Measurements from ENCODE around the gene COL6A1. TPM values are rescaled to one million over a fixed set of nuclear protein-coding genes. Genes with fewer than 3 reads are reported as not detected.

Gene COL6A1
- total and polyA plus RNA-seq, 3 experiments from 2014 or later: 1.6 to 13.1 (median 12.1) TPM

DNA sequence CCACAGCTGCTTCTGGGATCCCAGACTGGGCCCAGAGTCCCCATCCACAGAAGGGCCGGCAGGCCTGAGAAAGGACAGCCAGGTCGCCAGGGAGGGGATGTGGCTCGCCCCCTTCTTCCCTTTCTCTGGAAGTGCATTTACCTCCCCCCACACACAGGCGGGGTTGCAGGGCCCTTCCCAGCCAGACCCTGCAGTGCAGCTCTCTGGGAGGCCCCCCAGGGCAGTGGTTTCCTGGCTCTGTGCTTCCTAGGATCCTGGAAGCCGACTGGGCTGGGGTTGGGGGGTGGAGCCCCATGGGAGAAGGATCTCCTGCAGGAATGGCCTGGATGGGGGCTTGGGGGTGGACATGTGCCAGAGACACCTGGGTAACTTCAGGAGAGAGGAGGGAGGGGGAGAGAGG lies 4.2 kb upstream of the COL6A1 start:
- no peak overlapping the region for H3K27ac ChIP-seq (ENCODE audit: low read depth, low read length)
- H3K4me3 ChIP-seq (ENCODE audit: low read length): no peak overlapping the region
- Mint-ChIP-seq H3K9me3 (no peaks in the 10 kb centered on the region), H3K36me3 (no peaks in the 10 kb centered on the region), H3K27ac (no peak overlapping the region), H3K27me3 (peaks cover 22 to 27% of the 10 kb centered on the region in 2 donors), H3K4me3 (no peak overlapping the region), H3K4me1 (peaks cover 11 to 31% (median 14%) of the 10 kb centered on the region in 3 donors)
- CTCF ChIA-PET: no interaction called here
- H3K9me3 ChIP-seq (ENCODE audit: low read length): no peaks in the 10 kb centered on the region
- H3K36me3 ChIP-seq (ENCODE audit: insufficient read depth, low read length): no peaks in the 10 kb centered on the region
- peaks cover 33% of the 10 kb centered on the region for H3K4me1 ChIP-seq (ENCODE audit: insufficient read depth, low read length)
- no peak for DNase-seq
- peaks cover 22% of the 10 kb centered on the region for H3K27me3 ChIP-seq (ENCODE audit: insufficient read depth, low read length, poor library complexity, severe bottlenecking)
- POLR2A ChIA-PET: no interaction called here

DNA sequence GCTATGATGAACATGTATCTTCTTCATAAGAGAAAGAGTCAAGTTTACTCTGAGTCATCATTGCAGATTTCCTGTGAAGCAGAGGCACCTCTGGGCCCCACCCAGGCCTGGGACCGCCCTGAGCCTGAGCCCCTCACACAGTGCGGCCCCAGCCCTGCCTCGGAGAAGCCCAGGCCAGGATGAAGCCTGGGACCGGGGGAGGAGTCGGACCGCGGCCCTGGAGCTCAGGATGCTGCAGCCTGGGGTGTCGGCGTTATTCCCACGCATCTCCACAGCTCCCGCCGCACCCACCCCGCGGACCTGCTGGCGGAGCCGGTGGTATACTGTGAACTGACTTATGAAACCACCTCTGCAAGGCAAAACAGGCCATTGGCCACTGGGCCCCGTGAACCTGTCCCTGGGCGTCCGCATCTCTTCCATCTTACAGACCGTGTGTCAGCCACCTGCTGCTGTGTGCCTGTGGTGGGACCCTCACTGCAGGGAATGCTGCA lies 2.4 kb upstream of the COL6A1 start:
- no peaks in the 10 kb centered on the region for H3K36me3 ChIP-seq (ENCODE audit: insufficient read depth, low read length)
- H3K36me3 Mint-ChIP-seq: no peaks in the 10 kb centered on the region
- H3K27me3 Mint-ChIP-seq: peaks cover 16 to 22% of the 10 kb centered on the region in 2 donors
- H3K4me3 Mint-ChIP-seq: peak overlapping the region in 1 of 7 donors; percentile 55
- no peaks in the 10 kb centered on the region for H3K9me3 Mint-ChIP-seq
- H3K4me3 ChIP-seq (ENCODE audit: low read length): no peak overlapping the region
- peaks cover 7 to 25% (median 12%) of the 10 kb centered on the region in 3 donors for H3K4me1 Mint-ChIP-seq
- ChIA-PET POLR2A (no interaction called here), CTCF (no interaction called here)
- H3K27me3 ChIP-seq (ENCODE audit: insufficient read depth, low read length, poor library complexity, severe bottlenecking): peaks cover 11% of the 10 kb centered on the region
- no peak for DNase-seq
- H3K27ac Mint-ChIP-seq: no peak overlapping the region
- no peaks in the 10 kb centered on the region for H3K9me3 ChIP-seq (ENCODE audit: low read length)
- H3K27ac ChIP-seq (ENCODE audit: low read depth, low read length): no peak overlapping the region
- H3K4me1 ChIP-seq (ENCODE audit: insufficient read depth, low read length): peaks cover 22% of the 10 kb centered on the region

DNA sequence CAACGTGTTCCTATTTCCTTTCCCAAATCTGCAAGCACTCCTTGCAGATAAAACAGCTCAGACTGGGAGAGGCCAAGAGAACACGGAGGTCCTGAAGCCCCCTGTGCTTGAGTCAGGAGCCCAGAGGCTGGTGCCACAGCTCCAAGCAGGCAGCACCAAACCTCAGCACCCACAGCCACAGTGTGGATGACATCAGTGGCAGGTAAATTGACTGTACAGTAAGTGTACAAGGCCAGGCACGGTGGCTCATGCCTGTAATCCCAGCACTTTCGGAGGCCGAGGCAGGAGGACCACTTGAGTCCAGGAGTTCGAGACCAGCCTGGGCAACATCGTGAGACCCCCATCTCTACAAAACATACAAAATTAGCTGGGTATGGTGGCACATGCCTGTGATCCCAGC lies 1.9 kb upstream of the COL6A1 start:
- H3K27ac Mint-ChIP-seq: no peak overlapping the region
- H3K9me3 Mint-ChIP-seq: no peaks in the 10 kb centered on the region
- Histone ChIP-seq H3K27ac (ENCODE audit: low read depth, low read length) (no peak overlapping the region), H3K4me1 (ENCODE audit: insufficient read depth, low read length) (peaks cover 17% of the 10 kb centered on the region), H3K27me3 (ENCODE audit: insufficient read depth, low read length, poor library complexity, severe bottlenecking) (peaks cover 6% of the 10 kb centered on the region), H3K4me3 (ENCODE audit: low read length) (no peak overlapping the region), H3K36me3 (ENCODE audit: insufficient read depth, low read length) (no peaks in the 10 kb centered on the region), H3K9me3 (ENCODE audit: low read length) (no peaks in the 10 kb centered on the region)
- H3K36me3 Mint-ChIP-seq: no peaks in the 10 kb centered on the region
- peaks cover 8 to 20% (median 12%) of the 10 kb centered on the region in 3 donors for H3K4me1 Mint-ChIP-seq
- ChIA-PET CTCF (interaction anchor here (1.3 kb wide), 1 partner anchor 10 kb away, joined by 5 read pairs; no protein-coding TSS in a partner anchor), POLR2A (no interaction called here)
- peaks cover 16 to 17% of the 10 kb centered on the region in 2 donors for H3K27me3 Mint-ChIP-seq
- H3K4me3 Mint-ChIP-seq: peak overlapping the region in 2 of 7 donors; percentile 18 to 32
- no peak for DNase-seq

DNA sequence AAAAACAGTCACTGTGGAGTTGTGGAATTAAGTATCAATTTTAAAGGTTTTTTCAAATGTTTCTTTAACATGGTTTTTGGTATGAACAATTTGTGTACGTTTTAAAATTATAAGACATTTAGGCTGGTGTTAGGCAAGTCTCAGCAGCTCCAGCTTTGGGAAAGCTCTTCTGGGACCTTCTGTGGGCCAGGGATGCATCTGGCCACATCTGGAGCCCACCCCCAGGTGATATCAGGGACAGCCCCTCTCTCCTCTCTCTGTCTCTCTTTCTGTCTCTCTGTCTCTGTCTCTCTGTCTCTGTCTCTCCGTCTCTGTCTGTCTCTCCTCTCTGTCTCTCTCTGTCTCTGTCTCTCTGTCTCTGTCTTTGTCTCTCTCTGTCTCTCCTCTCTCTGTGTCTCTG lies 1.3 kb upstream of the COL6A1 start:
- Histone ChIP-seq H3K36me3 (ENCODE audit: insufficient read depth, low read length) (no peaks in the 10 kb centered on the region), H3K9me3 (ENCODE audit: low read length) (no peaks in the 10 kb centered on the region), H3K4me1 (ENCODE audit: insufficient read depth, low read length) (peaks cover 11% of the 10 kb centered on the region), H3K4me3 (ENCODE audit: low read length) (no peak overlapping the region), H3K27ac (ENCODE audit: low read depth, low read length) (no peak overlapping the region), H3K27me3 (ENCODE audit: insufficient read depth, low read length, poor library complexity, severe bottlenecking) (peaks cover 3% of the 10 kb centered on the region)
- peaks cover 0 to 4% (median 3%) of the 10 kb centered on the region in 3 donors for H3K36me3 Mint-ChIP-seq
- peaks cover 9 to 16% (median 14%) of the 10 kb centered on the region in 3 donors for H3K4me1 Mint-ChIP-seq
- H3K4me3 Mint-ChIP-seq: no peak overlapping the region
- peaks cover 14% of the 10 kb centered on the region in 2 donors for H3K27me3 Mint-ChIP-seq
- H3K27ac Mint-ChIP-seq: no peak overlapping the region
- no peaks in the 10 kb centered on the region for H3K9me3 Mint-ChIP-seq
- ChIA-PET CTCF (interaction anchor here (1.3 kb wide), 1 partner anchor 11 kb away, joined by 5 read pairs; no protein-coding TSS in a partner anchor), POLR2A (no interaction called here)
- no peak for DNase-seq

DNA sequence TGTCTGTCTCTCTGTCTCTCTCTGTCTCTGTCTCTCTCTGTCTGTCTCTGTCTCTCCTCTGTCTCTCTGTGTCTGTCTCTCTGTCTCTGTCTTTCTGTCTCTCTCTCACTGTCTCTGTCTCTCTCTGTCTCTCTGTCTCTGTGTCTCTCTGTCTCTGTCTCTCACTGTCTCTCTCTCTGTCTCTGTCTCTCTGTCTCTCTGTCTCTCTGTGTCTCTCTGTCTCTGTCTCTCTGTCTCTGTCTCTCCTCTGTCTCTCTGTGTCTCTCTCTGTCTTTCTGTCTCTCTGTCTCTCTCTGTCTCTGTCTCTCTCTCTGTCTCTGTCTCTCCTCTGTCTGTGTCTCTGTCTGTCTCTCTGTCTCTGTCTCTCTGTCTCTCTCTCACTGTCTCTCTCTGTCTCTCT lies 873 bp upstream of the COL6A1 start:
- ChIA-PET POLR2A (no interaction called here), CTCF (interaction anchor here (1.3 kb wide), 1 partner anchor 11 kb away, joined by 5 read pairs; no protein-coding TSS in a partner anchor)
- Histone ChIP-seq H3K36me3 (ENCODE audit: insufficient read depth, low read length) (no peaks in the 10 kb centered on the region), H3K27me3 (ENCODE audit: insufficient read depth, low read length, poor library complexity, severe bottlenecking) (peaks cover 3% of the 10 kb centered on the region), H3K4me1 (ENCODE audit: insufficient read depth, low read length) (peaks cover 11% of the 10 kb centered on the region), H3K27ac (ENCODE audit: low read depth, low read length) (no peak overlapping the region), H3K4me3 (ENCODE audit: low read length) (peak overlapping the region; percentile 44), H3K9me3 (ENCODE audit: low read length) (no peaks in the 10 kb centered on the region)
- Mint-ChIP-seq H3K27ac (no peak overlapping the region), H3K4me1 (peaks cover 5 to 12% (median 11%) of the 10 kb centered on the region in 3 donors), H3K4me3 (no peak overlapping the region), H3K9me3 (no peaks in the 10 kb centered on the region), H3K27me3 (peaks cover 9 to 10% of the 10 kb centered on the region in 2 donors), H3K36me3 (peaks cover 0 to 4% (median 3%) of the 10 kb centered on the region in 3 donors)
- DNase-seq: no peak

DNA sequence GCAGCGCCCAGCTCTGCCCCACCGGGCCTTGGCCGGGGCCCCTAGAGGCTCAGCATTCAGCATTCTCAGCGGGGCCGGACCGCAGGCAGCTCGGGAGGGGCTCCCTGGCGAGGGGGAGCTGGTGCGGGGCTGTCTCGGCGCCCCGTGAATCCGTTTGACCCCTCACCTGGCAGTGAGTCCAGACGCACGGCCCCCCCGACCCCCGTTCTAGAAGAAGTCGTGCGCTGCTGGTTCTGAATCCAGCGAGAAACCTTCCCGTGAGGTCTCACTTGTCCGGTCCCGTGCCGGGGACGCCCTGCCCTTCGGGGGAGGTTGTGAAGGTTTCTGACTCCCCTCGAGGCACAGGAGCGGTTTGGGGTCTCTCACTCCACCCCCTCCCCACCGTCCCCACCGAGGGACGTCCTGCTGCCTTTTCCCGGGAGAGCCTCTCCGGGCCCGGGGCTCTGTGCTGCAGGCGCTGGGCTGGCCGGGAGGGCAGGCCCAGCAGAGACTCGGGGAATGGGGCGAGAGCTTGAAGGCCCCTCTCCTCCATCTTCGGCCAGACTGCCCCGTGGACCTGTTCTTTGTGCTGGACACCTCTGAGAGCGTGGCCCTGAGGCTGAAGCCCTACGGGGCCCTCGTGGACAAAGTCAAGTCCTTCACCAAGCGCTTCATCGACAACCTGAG lies 655 bp downstream of the COL6A1 start:
- H3K27me3 ChIP-seq (ENCODE audit: insufficient read depth, low read length, poor library complexity, severe bottlenecking): peaks cover 3% of the 10 kb centered on the region
- H3K27ac ChIP-seq (ENCODE audit: low read depth, low read length): no peak overlapping the region
- Mint-ChIP-seq H3K27me3 (peaks cover 3% of the 10 kb centered on the region in 2 donors), H3K36me3 (peaks cover 0 to 4% (median 3%) of the 10 kb centered on the region in 3 donors), H3K9me3 (no peaks in the 10 kb centered on the region), H3K27ac (peak overlapping the region in 1 of 8 donors; percentile 43), H3K4me1 (peaks cover 1 to 10% (median 9%) of the 10 kb centered on the region in 3 donors), H3K4me3 (peak overlapping the region in 6 of 7 donors; percentile 23 to 73 (median 60))
- H3K9me3 ChIP-seq (ENCODE audit: low read length): no peaks in the 10 kb centered on the region
- ChIA-PET CTCF (interaction anchor here (0.9 kb wide), 1 partner anchor 9 kb away, joined by 3 read pairs; no protein-coding TSS in a partner anchor), POLR2A (no interaction called here)
- H3K4me3 ChIP-seq (ENCODE audit: low read length): no peak overlapping the region
- H3K36me3 ChIP-seq (ENCODE audit: insufficient read depth, low read length): no peaks in the 10 kb centered on the region
- no peak for DNase-seq
- H3K4me1 ChIP-seq (ENCODE audit: insufficient read depth, low read length): peaks cover 11% of the 10 kb centered on the region

DNA sequence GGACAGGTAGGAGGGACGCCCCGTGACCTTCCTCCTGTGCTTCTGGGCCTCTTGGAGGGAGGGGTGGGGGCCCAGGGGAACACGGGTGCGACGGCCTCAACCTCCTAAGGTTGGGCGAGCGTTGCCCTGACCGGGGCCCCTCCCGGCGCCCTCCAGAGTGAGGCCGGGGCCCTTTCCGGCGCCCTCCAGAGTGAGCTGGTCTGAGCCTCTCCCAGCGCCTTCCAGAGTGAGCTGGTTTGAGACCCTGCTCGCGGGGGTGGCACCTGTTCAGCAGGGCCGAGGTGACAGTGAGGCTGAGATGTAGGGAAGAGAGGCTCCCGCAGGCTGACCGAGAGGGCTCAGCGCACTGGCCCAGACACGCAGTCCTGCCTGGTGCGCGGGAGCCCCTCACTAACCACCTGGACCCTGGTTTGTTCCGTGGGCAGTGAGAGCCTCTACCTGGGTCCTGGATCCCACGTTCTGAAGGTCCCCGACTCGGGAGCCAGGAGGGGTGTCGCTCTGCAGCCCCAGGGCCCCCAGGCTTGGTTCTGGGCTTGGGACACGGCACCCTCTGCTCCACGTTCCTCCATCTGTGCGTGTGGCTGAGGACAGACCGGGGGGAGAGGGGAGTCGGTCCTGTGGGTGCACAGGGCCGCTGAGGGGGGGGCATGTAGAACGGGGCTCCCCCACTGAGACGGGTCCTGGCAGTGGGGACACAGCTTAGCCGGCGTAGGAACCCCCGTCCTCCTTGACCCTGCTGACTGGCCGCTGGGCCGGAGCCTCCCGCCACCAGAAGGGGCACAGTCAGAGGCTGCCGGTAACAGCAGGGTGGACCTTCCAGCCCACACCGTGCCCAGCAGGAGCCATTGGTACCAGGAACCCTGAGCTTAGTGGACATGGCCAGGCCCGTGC lies 1.4 kb downstream of the COL6A1 start:
- Mint-ChIP-seq H3K4me1 (peaks cover 1 to 10% (median 9%) of the 10 kb centered on the region in 3 donors), H3K9me3 (no peaks in the 10 kb centered on the region), H3K4me3 (peak overlapping the region in 5 of 7 donors; percentile 23 to 66 (median 55)), H3K36me3 (peaks cover 0 to 4% (median 3%) of the 10 kb centered on the region in 3 donors), H3K27ac (no peak overlapping the region), H3K27me3 (peaks cover 3% of the 10 kb centered on the region in 2 donors)
- peaks cover 3% of the 10 kb centered on the region for H3K27me3 ChIP-seq (ENCODE audit: insufficient read depth, low read length, poor library complexity, severe bottlenecking)
- POLR2A ChIA-PET: no interaction called here
- CTCF ChIA-PET: no interaction called here
- H3K4me1 ChIP-seq (ENCODE audit: insufficient read depth, low read length): peaks cover 11% of the 10 kb centered on the region
- no peak overlapping the region for H3K4me3 ChIP-seq (ENCODE audit: low read length)
- DNase-seq: no peak
- H3K9me3 ChIP-seq (ENCODE audit: low read length): no peaks in the 10 kb centered on the region
- H3K36me3 ChIP-seq (ENCODE audit: insufficient read depth, low read length): no peaks in the 10 kb centered on the region
- H3K27ac ChIP-seq (ENCODE audit: low read depth, low read length): no peak overlapping the region

DNA sequence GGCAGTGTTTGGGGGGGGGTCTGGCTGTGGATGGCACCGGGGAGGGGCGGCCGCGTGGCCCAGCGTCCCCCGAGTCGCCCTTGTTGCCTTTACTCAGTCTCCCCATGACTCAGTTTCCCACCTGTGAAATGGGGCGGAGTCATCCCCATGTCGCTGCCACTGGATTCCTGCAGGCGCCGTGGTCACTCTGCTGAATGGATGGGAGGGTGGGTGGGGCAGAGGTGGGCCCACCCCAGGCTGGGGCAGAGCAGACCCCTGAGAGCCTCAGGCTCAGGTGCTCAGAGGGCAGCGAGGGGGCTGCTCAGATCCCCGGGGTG lies 2.0 kb downstream of the COL6A1 start:
- no peak overlapping the region for H3K27ac Mint-ChIP-seq

More for the DNA sequence above, 2.0 kb downstream of the COL6A1 start:
- no peaks in the 10 kb centered on the region for H3K9me3 Mint-ChIP-seq
- no peak overlapping the region for H3K4me3 Mint-ChIP-seq
- H3K4me1 Mint-ChIP-seq: peaks cover 1 to 9% (median 7%) of the 10 kb centered on the region in 3 donors
- H3K9me3 ChIP-seq (ENCODE audit: low read length): no peaks in the 10 kb centered on the region
- no peak for DNase-seq
- POLR2A ChIA-PET: no interaction called here
- no peaks in the 10 kb centered on the region for H3K36me3 ChIP-seq (ENCODE audit: insufficient read depth, low read length)
- H3K4me3 ChIP-seq (ENCODE audit: low read length): no peak overlapping the region
- no peak overlapping the region for H3K27ac ChIP-seq (ENCODE audit: low read depth, low read length)
- peaks cover 3% of the 10 kb centered on the region in 2 donors for H3K27me3 Mint-ChIP-seq
- H3K27me3 ChIP-seq (ENCODE audit: insufficient read depth, low read length, poor library complexity, severe bottlenecking): peaks cover 3% of the 10 kb centered on the region
- H3K4me1 ChIP-seq (ENCODE audit: insufficient read depth, low read length): peaks cover 11% of the 10 kb centered on the region
- peaks cover 0 to 4% (median 3%) of the 10 kb centered on the region in 3 donors for H3K36me3 Mint-ChIP-seq
- CTCF ChIA-PET: no interaction called here

All from CD8-positive, alpha-beta memory T cell (primary cell).